C4-2B (cell line): Measurements from ENCODE around the gene POR.

Experiments used
- ZFX ChIP-seq: fragments of 450-650 bp; IDR thresholded peaks from 2 replicates; pipeline ENCODE4 v1.6.1; 2017
- TF ChIP-seq, protein P1 (sequence below): fragments of 450-650 bp; conservative IDR thresholded peaks from 2 replicates; pipeline ENCODE4 v1.5.1; 2017; ENCODE audit warnings: mild to moderate bottlenecking

DNA sequence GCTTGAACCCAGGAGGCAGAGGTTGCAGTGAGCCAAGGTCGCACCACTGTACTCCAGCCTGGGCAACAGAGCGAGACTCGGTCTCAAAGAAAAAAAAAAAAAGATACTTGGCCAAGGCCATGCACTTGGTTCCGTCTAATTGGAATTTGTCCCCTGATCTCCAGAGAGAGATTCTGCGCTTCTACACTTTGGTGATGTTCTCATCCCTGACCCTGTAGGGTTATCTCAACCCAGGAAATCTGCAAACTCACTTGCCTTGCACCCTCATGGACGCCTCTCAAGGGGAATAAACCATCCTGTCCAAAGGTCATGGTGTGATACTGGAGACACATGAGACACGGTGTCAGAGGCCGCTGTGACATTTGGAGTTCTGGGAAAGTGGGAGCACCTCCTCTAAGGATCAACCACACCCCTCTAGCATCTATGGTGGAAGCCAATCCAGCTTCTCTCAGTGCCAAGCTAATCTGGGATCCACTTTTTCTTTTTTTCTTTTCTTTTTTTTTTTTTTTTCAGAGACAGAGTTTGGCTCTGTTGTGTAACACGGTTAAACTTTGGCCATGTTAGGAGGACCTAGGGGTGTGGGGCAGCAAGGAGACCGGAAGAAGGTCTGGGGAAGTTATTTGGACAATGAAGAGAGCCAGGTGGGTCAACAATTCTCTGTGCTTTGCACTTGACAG is 7.8 kb upstream of the POR start:
- TF ChIP-seq, protein P1, sequence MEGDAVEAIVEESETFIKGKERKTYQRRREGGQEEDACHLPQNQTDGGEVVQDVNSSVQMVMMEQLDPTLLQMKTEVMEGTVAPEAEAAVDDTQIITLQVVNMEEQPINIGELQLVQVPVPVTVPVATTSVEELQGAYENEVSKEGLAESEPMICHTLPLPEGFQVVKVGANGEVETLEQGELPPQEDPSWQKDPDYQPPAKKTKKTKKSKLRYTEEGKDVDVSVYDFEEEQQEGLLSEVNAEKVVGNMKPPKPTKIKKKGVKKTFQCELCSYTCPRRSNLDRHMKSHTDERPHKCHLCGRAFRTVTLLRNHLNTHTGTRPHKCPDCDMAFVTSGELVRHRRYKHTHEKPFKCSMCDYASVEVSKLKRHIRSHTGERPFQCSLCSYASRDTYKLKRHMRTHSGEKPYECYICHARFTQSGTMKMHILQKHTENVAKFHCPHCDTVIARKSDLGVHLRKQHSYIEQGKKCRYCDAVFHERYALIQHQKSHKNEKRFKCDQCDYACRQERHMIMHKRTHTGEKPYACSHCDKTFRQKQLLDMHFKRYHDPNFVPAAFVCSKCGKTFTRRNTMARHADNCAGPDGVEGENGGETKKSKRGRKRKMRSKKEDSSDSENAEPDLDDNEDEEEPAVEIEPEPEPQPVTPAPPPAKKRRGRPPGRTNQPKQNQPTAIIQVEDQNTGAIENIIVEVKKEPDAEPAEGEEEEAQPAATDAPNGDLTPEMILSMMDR = no peak
- no peak for TF ChIP-seq ZFX
